ENCODE results near the gene SEC14L2. TPM values are rescaled to one million over a fixed set of nuclear protein-coding genes. Genes with fewer than 3 reads are reported as not detected.

SEC14L2 gene
- total and polyA plus RNA-seq, 2 of the 4 experiments (the other 2 are of a cell fraction): 38.7 to 54.8 TPM

- no TSS peak for BruUV-seq (replicated peaks)
- H4K5ac ChIP-seq (ENCODE audit: low read depth, low read length): no peak overlapping the region
- H2BK120ac ChIP-seq (ENCODE audit: low read depth, low read length): no peak overlapping the region
- H4K8ac ChIP-seq (ENCODE audit: low read depth in 2 of 2, low read length in 2 of 2): no peak overlapping the region
- no peaks in the 10 kb centered on the region for H3K4me1 ChIP-seq (ENCODE audit: control insufficient read depth, insufficient read depth, low read length)
- H3K56ac ChIP-seq (ENCODE audit: extremely low read depth, insufficient read depth, low read length): no peak overlapping the region
- WGBS, 2 experiments (ENCODE audit: extremely low coverage in 2 of 2, insufficient read length in 1 of 2): no CpG with 5 or more reads among the region's 2 CpGs
- TF ChIP-seq CHD1 (IDR thresholded peaks at IDR 0.05; ENCODE audit: low read depth, low read length): no peak
- TF ChIP-seq FOS (IDR thresholded peaks at IDR 0.05; ENCODE audit: low read depth, low read length): no peak
- no peak for TF ChIP-seq USF2 (IDR thresholded peaks at IDR 0.05; ENCODE audit: low read depth, low read length)
- TF ChIP-seq NFE2L2 (IDR thresholded peaks at IDR 0.05; ENCODE audit: low read depth, low read length): no peak
- TF ChIP-seq MXI1 (IDR thresholded peaks at IDR 0.05; ENCODE audit: borderline replicate concordance, low read depth, low read length): no peak
- TF ChIP-seq RFX5 (IDR thresholded peaks at IDR 0.05; ENCODE audit: low read depth, low read length): no peak
- TF ChIP-seq, protein P1, sequence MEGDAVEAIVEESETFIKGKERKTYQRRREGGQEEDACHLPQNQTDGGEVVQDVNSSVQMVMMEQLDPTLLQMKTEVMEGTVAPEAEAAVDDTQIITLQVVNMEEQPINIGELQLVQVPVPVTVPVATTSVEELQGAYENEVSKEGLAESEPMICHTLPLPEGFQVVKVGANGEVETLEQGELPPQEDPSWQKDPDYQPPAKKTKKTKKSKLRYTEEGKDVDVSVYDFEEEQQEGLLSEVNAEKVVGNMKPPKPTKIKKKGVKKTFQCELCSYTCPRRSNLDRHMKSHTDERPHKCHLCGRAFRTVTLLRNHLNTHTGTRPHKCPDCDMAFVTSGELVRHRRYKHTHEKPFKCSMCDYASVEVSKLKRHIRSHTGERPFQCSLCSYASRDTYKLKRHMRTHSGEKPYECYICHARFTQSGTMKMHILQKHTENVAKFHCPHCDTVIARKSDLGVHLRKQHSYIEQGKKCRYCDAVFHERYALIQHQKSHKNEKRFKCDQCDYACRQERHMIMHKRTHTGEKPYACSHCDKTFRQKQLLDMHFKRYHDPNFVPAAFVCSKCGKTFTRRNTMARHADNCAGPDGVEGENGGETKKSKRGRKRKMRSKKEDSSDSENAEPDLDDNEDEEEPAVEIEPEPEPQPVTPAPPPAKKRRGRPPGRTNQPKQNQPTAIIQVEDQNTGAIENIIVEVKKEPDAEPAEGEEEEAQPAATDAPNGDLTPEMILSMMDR (conservative IDR thresholded peaks at IDR 0.05; ENCODE audit: low read depth, low read length): no peak
- no peak for TF ChIP-seq ELK1 (IDR thresholded peaks at IDR 0.05; ENCODE audit: borderline replicate concordance, low read depth, low read length)
- no peak for TF ChIP-seq MAFK (IDR thresholded peaks at IDR 0.05; ENCODE audit: low read depth, low read length)
- TF ChIP-seq SMC3 (IDR thresholded peaks at IDR 0.05; ENCODE audit: low read depth, low read length): no peak
- no peak for TF ChIP-seq MAZ (IDR thresholded peaks at IDR 0.05; ENCODE audit: borderline replicate concordance, low read depth, low read length)
- no peak for TF ChIP-seq RAD21 (IDR thresholded peaks at IDR 0.05; ENCODE audit: low read length)
- TF ChIP-seq RCOR1 (IDR thresholded peaks at IDR 0.05; ENCODE audit: insufficient replicate concordance, low read length): no peak
- TF ChIP-seq CEBPB (IDR thresholded peaks at IDR 0.05; ENCODE audit: low read depth, low read length): no peak
- no peak for TF ChIP-seq POLR2A (IDR thresholded peaks at IDR 0.05; ENCODE audit: low read depth, low read length)
- no peak for TF ChIP-seq BHLHE40 (IDR thresholded peaks at IDR 0.05; ENCODE audit: low read depth, low read length)
- POLR2A ChIA-PET (ENCODE audit: unreplicated experiment): no interaction called here
- no peak for DNase-seq
- H3K79me1 ChIP-seq (ENCODE audit: low read depth in 1 of 2, low read length in 2 of 2): no peaks in the 10 kb centered on the region
- no peak for ATAC-seq (ENCODE audit: low read depth)
- H3K9me3 ChIP-seq (ENCODE audit: control insufficient read depth, insufficient read depth, low read length): no peaks in the 10 kb centered on the region
- in situ Hi-C loops (cut with MboI; ENCODE audit: low sequenced_read_pairs): no loop called here
- H2BK20ac ChIP-seq (ENCODE audit: low read depth, low read length): no peak overlapping the region
- H2AK5ac ChIP-seq (ENCODE audit: low read depth, low read length): no peak overlapping the region
- no peak overlapping the region for H3K4me2 ChIP-seq (ENCODE audit: low read depth, low read length)
- no peak overlapping the region for H2BK15ac ChIP-seq (ENCODE audit: low read depth, low read length)
- no peak overlapping the region for H3K27ac ChIP-seq (ENCODE audit: insufficient read depth, low read length)
- H4K20me1 ChIP-seq (ENCODE audit: insufficient read depth, low read length): no peaks in the 10 kb centered on the region
- intact Hi-C loops (cut with micrococcal nuclease): no loop called here
- H3K4ac ChIP-seq (ENCODE audit: low read depth, low read length): no peak overlapping the region
- H3K14ac ChIP-seq (replicated peaks; ENCODE audit: low read depth, low read length): no peak overlapping the region
- H3K23ac ChIP-seq (ENCODE audit: low read depth, low read length): no peak overlapping the region
- no peaks in the 10 kb centered on the region for H3K9me1 ChIP-seq (ENCODE audit: insufficient read depth, low read length)
- H4K91ac ChIP-seq (ENCODE audit: insufficient read depth, low read depth, low read length): no peak overlapping the region
- no peak overlapping the region for H3K4me3 ChIP-seq (ENCODE audit: insufficient read depth, low read depth, low read length)
- no peaks in the 10 kb centered on the region for H3K36me3 ChIP-seq (ENCODE audit: control insufficient read depth, insufficient read depth, low read length)
- CTCF ChIA-PET: no interaction called here
- dilution Hi-C loops (cut with HindIII; ENCODE audit: low sequenced_read_pairs, unreplicated experiment): no loop called here
- H2AK9ac ChIP-seq (replicated peaks; ENCODE audit: low read depth, low read length, poor library complexity): no peak overlapping the region
- no peak overlapping the region for H2AFZ ChIP-seq (replicated peaks; ENCODE audit: low read length, poor library complexity)
- no peak overlapping the region for H3K18ac ChIP-seq (ENCODE audit: low read depth, low read length)
- H3K27me3 ChIP-seq (ENCODE audit: control insufficient read depth, insufficient read depth, low read length): peaks cover 73% of the 10 kb centered on the region
- H3K9ac ChIP-seq (ENCODE audit: low read depth, low read length): no peak overlapping the region
- H2BK5ac ChIP-seq (ENCODE audit: low read depth, low read length, poor library complexity, severe bottlenecking): no peak overlapping the region
These were observed 73.8 kb downstream of the SEC14L2 start for GRCh38 chr22:30470655-30471054.
